ENCODE results near the gene C17orf50. TPM values are rescaled to one million over a fixed set of nuclear protein-coding genes. Genes with fewer than 3 reads are reported as not detected.

C17orf50 gene
- total and polyA plus RNA-seq, 2 of the 13 experiments (the other 11 are each of a cell fraction or from before 2014, with no cell fraction given) = not detected

DNA sequence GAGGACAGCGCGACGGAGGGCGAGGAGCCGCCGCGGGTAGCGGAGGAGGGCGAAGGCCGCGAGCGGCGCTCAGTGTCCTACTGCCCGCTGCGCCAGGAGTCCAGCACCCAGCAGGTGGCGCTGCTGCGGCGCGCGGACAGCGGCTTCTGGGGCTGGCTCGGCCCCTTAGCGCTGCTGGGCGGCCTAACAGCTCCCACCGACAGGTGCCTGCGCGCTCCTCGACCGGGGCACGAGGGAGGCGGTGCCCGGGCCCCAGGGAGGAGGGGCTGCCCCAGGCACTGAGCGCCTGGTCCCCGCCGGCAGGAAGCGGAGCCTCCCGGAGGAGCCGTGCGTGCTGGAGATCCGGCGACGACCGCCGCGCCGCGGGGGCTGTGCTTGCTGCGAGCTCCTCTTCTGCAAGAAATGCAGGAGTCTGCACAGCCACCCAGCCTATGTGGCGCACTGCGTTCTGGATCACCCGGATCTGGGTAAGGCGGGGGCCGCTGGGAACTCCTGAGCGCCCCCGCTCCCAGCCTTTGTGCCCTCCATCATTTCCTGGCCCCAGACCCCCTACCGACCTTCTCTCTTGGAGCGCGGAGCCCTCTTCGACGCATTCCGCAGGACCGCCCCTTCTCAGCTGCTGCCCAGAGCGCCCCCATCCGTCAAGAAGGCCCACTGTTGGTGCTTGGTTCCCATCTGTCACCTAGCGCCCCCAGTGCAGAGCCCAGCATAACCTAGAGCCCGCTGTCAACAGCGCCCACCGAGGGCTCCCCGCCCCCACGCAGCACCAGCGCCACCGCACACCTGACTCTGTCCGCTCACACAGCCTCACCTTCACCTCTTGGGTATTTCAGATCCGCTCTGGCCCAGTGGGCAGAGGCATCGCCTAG lies 3.7 kb downstream of the C17orf50 start (continued):
- TF ChIP-seq ZNF276 (CRISPR knock-in tag; IDR thresholded peaks at IDR 0.05; ENCODE audit: low read depth) (no peak), MTA3 (CRISPR knock-in tag; IDR thresholded peaks at IDR 0.05) (no peak), ARHGAP35 (CRISPR knock-in tag; IDR thresholded peaks at IDR 0.05; ENCODE audit: borderline replicate concordance) (0 out of 2 replicates have a peak, but pooled peaks have one; percentile 67), HNF1B (CRISPR knock-in tag; IDR thresholded peaks at IDR 0.05) (0 out of 2 replicates have a peak, but pooled peaks have one; percentile 24), SRSF4 (IDR thresholded peaks at IDR 0.05; ENCODE audit: low read depth, low read length, poor library complexity, severe bottlenecking) (no peak), TBX3 (IDR thresholded peaks at IDR 0.05; ENCODE audit: borderline replicate concordance) (no peak), ELF4 (CRISPR knock-in tag; IDR thresholded peaks at IDR 0.05; ENCODE audit: borderline replicate concordance) (no peak), ZFP90 (CRISPR knock-in tag; IDR thresholded peaks at IDR 0.05; ENCODE audit: borderline replicate concordance) (peak; percentile 80; the same call in 1 of the 2 replicates), THAP8 (CRISPR knock-in tag; IDR thresholded peaks at IDR 0.05; ENCODE audit: borderline replicate concordance) (no peak), ZNF567 (CRISPR knock-in tag; IDR thresholded peaks at IDR 0.05; ENCODE audit: borderline replicate concordance) (no peak; the same call in 1 of the 2 replicates), SUZ12 (IDR thresholded peaks at IDR 0.05; ENCODE audit: low read depth, low read length) (no peak), ZNF569 (CRISPR knock-in tag; IDR thresholded peaks at IDR 0.05; ENCODE audit: borderline replicate concordance) (no peak), ZNF747 (CRISPR knock-in tag; IDR thresholded peaks at IDR 0.05; ENCODE audit: borderline replicate concordance) (0 out of 2 replicates have a peak, but pooled peaks have one; percentile 75), FOXK2 (IDR thresholded peaks at IDR 0.05) (no peak)
- TF ChIP-seq, protein P1, sequence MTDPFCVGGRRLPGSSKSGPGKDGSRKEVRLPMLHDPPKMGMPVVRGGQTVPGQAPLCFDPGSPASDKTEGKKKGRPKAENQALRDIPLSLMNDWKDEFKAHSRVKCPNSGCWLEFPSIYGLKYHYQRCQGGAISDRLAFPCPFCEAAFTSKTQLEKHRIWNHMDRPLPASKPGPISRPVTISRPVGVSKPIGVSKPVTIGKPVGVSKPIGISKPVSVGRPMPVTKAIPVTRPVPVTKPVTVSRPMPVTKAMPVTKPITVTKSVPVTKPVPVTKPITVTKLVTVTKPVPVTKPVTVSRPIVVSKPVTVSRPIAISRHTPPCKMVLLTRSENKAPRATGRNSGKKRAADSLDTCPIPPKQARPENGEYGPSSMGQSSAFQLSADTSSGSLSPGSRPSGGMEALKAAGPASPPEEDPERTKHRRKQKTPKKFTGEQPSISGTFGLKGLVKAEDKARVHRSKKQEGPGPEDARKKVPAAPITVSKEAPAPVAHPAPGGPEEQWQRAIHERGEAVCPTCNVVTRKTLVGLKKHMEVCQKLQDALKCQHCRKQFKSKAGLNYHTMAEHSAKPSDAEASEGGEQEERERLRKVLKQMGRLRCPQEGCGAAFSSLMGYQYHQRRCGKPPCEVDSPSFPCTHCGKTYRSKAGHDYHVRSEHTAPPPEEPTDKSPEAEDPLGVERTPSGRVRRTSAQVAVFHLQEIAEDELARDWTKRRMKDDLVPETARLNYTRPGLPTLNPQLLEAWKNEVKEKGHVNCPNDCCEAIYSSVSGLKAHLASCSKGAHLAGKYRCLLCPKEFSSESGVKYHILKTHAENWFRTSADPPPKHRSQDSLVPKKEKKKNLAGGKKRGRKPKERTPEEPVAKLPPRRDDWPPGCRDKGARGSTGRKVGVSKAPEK (CRISPR knock-in tag; IDR thresholded peaks at IDR 0.05; ENCODE audit: borderline replicate concordance) = no peak
- TF ChIP-seq, protein P2, sequence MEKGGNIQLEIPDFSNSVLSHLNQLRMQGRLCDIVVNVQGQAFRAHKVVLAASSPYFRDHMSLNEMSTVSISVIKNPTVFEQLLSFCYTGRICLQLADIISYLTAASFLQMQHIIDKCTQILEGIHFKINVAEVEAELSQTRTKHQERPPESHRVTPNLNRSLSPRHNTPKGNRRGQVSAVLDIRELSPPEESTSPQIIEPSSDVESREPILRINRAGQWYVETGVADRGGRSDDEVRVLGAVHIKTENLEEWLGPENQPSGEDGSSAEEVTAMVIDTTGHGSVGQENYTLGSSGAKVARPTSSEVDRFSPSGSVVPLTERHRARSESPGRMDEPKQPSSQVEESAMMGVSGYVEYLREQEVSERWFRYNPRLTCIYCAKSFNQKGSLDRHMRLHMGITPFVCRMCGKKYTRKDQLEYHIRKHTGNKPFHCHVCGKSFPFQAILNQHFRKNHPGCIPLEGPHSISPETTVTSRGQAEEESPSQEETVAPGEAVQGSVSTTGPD (CRISPR knock-in tag; IDR thresholded peaks at IDR 0.05) = no peak
- TF ChIP-seq, protein P3, sequence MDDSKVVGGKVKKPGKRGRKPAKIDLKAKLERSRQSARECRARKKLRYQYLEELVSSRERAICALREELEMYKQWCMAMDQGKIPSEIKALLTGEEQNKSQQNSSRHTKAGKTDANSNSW (CRISPR knock-in tag; IDR thresholded peaks at IDR 0.05; ENCODE audit: borderline replicate concordance) = no peak; the same call in 1 of the 2 replicates
